Cardiac muscle cell (in vitro differentiated cells and primary cell): ENCODE data around the gene TDRD12. TPM values are rescaled to one million over a fixed set of nuclear protein-coding genes. Genes with fewer than 3 reads are reported as not detected.
"Not testable (repeated sequence)": the region's sequence is repeated elsewhere in the genome, so short reads cannot be mapped to it uniquely, and the experiment has no call there.

Experiments
- DNase-seq, 2 donors: peaks; one replicate each; pipeline versions ENCODE4 v3.0.0 to v3.0.0-alpha.2; 2010 to 2017; ENCODE audit warnings: low read depth in 1 of 2, low spot score in 1 of 2
- H3K27ac ChIP-seq: fragments of 200-600 bp; sonication (generic); 2 replicates; pipeline ENCODE4 v1.5.1; 2016
- H3K27me3 ChIP-seq: fragments of 200-600 bp; sonication (generic); 2 replicates; pipeline ENCODE4 v1.6.0; 2016; ENCODE audit warnings: control low read depth
- H3K36me3 ChIP-seq: fragments of 200-600 bp; sonication (generic); 2 replicates; pipeline ENCODE4 v1.5.1; 2016; ENCODE audit warnings: control low read depth
- H3K4me1 ChIP-seq: fragments of 200-600 bp; sonication (generic); 2 replicates; pipeline ENCODE4 v1.8.1; 2017; ENCODE audit warnings: low read depth, mild to moderate bottlenecking, mixed run types
- H3K4me3 ChIP-seq: fragments of 200-600 bp; sonication (generic); 2 replicates; pipeline ENCODE4 v1.5.1; 2016; ENCODE audit warnings: mild to moderate bottlenecking
- H3K9me3 ChIP-seq: fragments of 200-600 bp; sonication (generic); 2 replicates; pipeline ENCODE4 v1.5.1; 2017; ENCODE audit warnings: low read depth, mild to moderate bottlenecking, control low read depth
- CTCF ChIP-seq: IDR thresholded peaks from 2 replicates; pipeline ENCODE4 v1.5.1; 2012; ENCODE audit warnings: low read depth, mild to moderate bottlenecking, low read length
- polyA plus RNA-seq: library from polyadenylated mRNA; unstranded; fragments of >200 nt; fragmentation: Nextera tagmentation; extraction: Ambion mirVana; gene quantifications from 2 replicates; pipeline ENCODE4 v1.2.1, GENCODE V29; 2016
- total RNA-seq: library from RNA; depleted of rRNA; stranded (reverse); fragments of >200 nt; gene quantifications from 2 replicates; pipeline ENCODE4 v1.2.3, GENCODE V29; 2016

Gene TDRD12
- total and polyA plus RNA-seq, 2 experiments from 2014 or later: 0.03 to 0.10 TPM

DNA sequence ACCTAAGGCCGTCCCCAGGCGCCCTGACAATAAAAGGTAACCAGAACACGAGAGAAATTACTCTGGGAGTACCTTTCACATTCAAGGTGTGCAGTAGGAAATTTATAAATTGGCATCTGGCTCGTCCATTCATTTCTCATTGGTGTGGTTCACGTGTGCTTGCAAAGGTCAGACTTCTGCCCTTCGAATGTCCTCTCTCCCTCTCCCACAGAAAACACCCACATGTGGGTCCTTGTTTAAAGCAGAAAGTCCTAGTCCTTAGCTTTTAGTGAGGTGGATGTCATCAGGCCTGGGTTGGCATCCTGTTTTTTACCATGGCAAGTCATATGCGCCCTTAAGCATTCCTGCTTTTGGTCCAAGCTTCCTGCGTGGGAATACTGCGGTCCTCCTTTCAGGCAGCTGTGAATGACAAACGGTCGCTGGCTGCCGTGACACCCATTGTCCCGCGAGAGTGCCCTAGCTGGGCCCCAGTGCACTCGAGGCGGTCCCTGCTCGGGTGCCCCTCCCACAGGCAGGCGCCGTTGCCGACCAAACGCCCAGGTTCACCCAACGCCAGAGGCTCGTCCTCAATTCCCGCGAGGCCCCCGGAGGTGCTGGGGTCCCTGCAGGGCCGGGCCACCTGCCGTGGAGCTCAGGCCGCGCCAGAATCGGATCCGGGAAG, 28.1 kb upstream of the TDRD12 start, which contains the start of gene NUDT19:
Gene NUDT19, plus strand, starts transcription at position 531 of the 661 bp plus-strand sequence. CDS start 140 bp downstream, outside the sequence.
- no peak for TF ChIP-seq CTCF
- peak within 1 kb of the TSS; percentile 76 for H3K27ac ChIP-seq

DNA sequence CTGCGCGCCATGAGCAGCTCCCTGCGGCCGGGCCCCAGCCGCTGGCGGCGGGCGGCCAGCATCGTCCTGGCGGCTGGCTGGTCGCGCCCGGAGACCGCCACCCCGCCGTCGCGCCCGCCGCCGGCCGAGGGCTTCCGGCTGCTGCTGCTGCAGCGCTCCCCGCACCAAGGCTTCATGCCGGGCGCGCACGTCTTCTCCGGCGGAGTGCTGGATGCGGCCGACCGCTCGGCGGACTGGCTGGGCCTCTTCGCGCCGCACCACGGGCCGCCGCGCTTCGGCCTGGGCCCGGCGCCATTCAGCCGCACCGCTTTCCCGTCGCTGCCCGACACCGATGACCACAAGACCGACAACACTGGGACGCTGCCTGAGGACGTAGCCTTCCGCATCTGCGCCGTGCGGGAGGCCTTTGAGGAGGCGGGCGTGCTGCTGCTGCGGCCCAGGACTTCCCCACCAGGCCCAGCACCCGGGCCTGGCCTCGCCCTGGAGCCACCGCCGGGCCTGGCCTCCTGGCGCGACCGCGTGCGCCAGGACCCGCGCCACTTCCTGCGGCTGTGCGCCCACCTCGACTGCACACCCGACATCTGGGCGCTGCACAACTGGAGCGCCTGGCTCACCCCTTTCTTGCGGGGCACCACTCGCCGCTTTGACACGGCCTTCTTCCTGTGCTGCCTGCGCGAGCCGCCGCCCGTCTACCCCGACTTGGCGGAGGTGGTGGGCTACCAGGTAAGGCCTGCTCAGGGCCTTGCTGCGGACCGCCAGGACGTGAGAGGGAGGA, 27.4 kb upstream of the TDRD12 start:
- Histone ChIP-seq H3K36me3 (no peaks in the 10 kb centered on the region), H3K4me1 (peaks cover 5% of the 10 kb centered on the region), H3K27me3 (no peaks in the 10 kb centered on the region), H3K9me3 (no peaks in the 10 kb centered on the region), H3K4me3 (peak overlapping the region; percentile 43), H3K27ac (peak overlapping the region; percentile 76)
- DNase-seq: peak in 1 of 2 donors; percentile 82
- no peak for TF ChIP-seq CTCF

More for the DNA sequence above, 28.1 kb upstream of the TDRD12 start, which contains the start of gene NUDT19:
- H3K4me3 ChIP-seq: peak within 1 kb of the TSS; percentile 43
- peak; percentile 78 to 81 for DNase-seq
- no peaks in the 10 kb centered on the region for H3K27me3 ChIP-seq
- no peaks in the 10 kb centered on the region for H3K9me3 ChIP-seq
- H3K4me1 ChIP-seq: peaks cover 5% of the 10 kb centered on the region
- H3K36me3 ChIP-seq: no peaks in the 10 kb centered on the region

DNA sequence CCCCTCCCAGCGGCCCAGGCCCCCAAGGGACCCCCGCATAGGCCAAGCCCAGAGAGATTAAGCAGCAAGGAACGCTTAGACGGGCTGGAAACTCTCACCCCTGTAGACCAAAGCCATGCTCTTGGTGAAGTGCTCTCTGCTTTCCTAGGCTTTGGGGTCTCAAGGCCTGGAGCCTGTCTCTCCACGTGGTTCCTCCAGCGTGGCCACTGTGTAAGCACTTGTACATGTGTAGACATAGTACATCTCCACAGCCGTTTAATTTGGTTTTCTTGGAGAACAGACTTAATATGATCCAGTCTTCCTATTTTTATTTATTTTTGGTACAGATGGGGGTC, 26.9 kb upstream of the TDRD12 start:
- Histone ChIP-seq H3K9me3 (no peaks in the 10 kb centered on the region), H3K27ac (no peak overlapping the region), H3K27me3 (no peaks in the 10 kb centered on the region), H3K4me3 (peak overlapping the region; percentile 43), H3K4me1 (peaks cover 5% of the 10 kb centered on the region), H3K36me3 (no peaks in the 10 kb centered on the region)
- DNase-seq: no peak
- TF ChIP-seq CTCF: no peak

DNA sequence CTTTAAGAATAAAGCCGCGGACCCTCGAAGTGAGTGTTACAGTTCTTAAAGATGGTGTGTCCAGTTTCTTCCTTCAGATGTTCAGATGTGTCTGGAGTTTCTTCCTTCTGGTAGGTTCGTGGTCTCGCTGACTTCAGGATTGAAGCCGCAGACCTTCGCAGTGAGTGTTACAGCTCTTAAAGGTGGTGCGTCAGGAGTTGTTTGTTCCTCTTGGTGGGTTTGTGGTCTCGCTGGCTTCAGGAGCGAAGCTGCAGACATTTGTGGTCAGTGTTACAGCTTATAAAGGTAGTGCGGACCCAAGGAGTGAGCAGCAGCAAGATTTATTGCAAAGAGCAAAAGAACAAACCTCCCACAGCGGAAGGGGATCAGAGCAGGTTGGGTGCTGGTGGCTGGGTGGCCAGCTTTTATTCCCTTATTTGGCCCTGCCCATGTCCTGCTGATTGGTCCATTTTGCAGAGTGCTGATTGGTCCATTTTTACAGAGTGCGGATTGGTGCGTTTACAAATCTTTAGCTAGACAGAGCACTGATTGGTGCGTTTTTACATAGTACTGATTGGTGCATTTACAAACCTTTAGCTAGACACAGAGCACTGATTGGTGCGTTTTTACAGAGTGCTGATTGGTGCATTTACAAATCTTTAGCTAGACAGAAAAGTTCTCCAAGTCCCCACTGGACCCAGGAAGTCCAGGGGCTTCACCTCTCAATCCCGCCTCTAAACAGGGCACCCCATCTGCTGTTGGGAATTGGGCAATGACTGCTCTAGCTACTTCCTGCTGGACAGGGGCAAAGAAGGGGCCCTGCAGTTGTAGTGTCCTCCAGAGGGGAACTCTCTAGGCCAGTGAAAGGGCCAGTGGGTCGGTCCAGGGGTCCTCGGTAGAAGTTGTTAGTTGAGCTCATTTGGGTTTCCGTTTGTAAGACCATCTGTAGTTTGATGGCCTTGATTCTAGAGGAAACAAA, 26.1 kb upstream of the TDRD12 start:
- not testable (repeated sequence) for H3K27ac ChIP-seq, H3K36me3 ChIP-seq, H3K27me3 ChIP-seq, H3K4me3 ChIP-seq, H3K9me3 ChIP-seq, DNase-seq, H3K4me1 ChIP-seq

DNA sequence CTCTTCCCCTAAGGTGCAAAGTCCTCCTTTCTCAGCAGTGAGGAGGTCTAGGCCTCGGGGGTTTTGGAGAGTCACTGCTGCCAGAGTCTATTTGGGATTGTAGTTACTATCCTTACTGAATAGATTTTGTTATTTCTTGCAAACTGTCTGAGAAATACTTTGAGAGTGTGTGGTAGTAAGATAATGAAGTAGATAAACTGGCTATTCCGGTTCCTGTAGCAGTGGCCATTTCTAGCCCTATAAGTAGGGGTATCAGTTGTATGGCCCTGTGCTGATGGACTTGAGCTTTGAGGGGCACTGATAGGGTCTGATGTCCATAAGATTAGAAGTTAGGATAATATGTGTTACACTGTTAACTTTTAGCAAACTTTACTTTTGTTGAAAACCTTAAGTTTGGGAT, 25.3 kb upstream of the TDRD12 start:
- not testable (repeated sequence) for H3K27me3 ChIP-seq, H3K4me1 ChIP-seq, H3K4me3 ChIP-seq, H3K9me3 ChIP-seq, H3K36me3 ChIP-seq, DNase-seq, H3K27ac ChIP-seq

- not testable (repeated sequence) for H3K9me3 ChIP-seq, H3K27ac ChIP-seq, H3K36me3 ChIP-seq, DNase-seq, H3K27me3 ChIP-seq, H3K4me1 ChIP-seq, H3K4me3 ChIP-seq
Observed at GRCh38 chr19:32694851-32695250, 24.7 kb upstream of the TDRD12 start.

DNA sequence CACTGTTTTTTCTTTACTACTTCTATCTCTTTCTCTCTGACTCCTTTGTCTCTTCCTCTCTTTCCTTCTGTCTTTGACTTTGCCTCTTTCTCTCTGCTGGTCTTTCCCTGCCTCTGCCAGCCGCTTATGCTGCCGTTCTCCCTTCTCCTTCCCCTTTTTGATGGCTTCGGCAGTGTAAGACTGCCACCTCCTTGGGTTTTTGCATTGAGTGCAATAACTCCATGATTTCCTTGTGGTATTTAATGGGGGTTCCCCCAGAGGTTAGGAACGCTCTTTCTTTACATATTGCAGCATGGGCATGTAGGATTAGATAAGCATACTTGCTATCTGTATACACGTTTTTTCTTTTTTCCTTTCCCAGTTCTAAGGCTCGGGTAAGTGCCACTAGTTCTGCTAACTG, 24.1 kb upstream of the TDRD12 start:
- not testable (repeated sequence) for H3K27me3 ChIP-seq, DNase-seq, H3K4me3 ChIP-seq, H3K27ac ChIP-seq, H3K36me3 ChIP-seq, H3K4me1 ChIP-seq, H3K9me3 ChIP-seq

- not testable (repeated sequence) for H3K4me1 ChIP-seq, H3K27me3 ChIP-seq, H3K36me3 ChIP-seq, H3K4me3 ChIP-seq, H3K27ac ChIP-seq, DNase-seq, H3K9me3 ChIP-seq
Observed at GRCh38 chr19:32696771-32697170, 22.8 kb upstream of the TDRD12 start.

- H3K27ac ChIP-seq, H3K9me3 ChIP-seq, H3K4me3 ChIP-seq, DNase-seq, H3K27me3 ChIP-seq, H3K36me3 ChIP-seq, H3K4me1 ChIP-seq: not testable (repeated sequence)
Observed at GRCh38 chr19:32700129-32700528, 19.4 kb upstream of the TDRD12 start.
